ENCODE data around the gene CACNG4. TPM values are rescaled to one million over a fixed set of nuclear protein-coding genes. Genes with fewer than 3 reads are reported as not detected.

The CACNG4 gene
- total RNA-seq, 1 experiment from 2014 or later, result 6.3 TPM

GRCh38 chr17:66975188-66975587 is 10.7 kb downstream of the CACNG4 start:
- Mint-ChIP-seq H3K36me3 (ENCODE audit: insufficient read depth in 1 of 3, low read depth in 3 of 3) (no peaks in the 10 kb centered on the region), H3K9me3 (no peaks in the 10 kb centered on the region), H3K27me3 (ENCODE audit: low read depth) (peaks cover 9% of the 10 kb centered on the region), H3K4me1 (peaks cover 16 to 27% of the 10 kb centered on the region in 2 experiments), H3K27ac (no peak overlapping the region), H3K4me3 (no peak overlapping the region; a peak in 1 of 5 replicates)
- H3K27ac ChIP-seq (ENCODE audit: insufficient read length, low read depth, low read length), result no peak overlapping the region
- H2BK20ac ChIP-seq (ENCODE audit: low read depth, low read length, poor library complexity, severe bottlenecking), result no peak overlapping the region
- H2BK15ac ChIP-seq (ENCODE audit: low read depth, low read length), result no peak overlapping the region
- no peak overlapping the region for H3K9ac ChIP-seq (ENCODE audit: extremely low read depth, insufficient read length, low read length)
- no CpG with 5 or more reads among the region's 3 CpGs for WGBS (ENCODE audit: extremely low coverage, insufficient read length, low lambda C conversion rate)
- no peaks in the 10 kb centered on the region for H3K79me1 ChIP-seq (ENCODE audit: insufficient read depth, low read depth, low read length, poor library complexity, severe bottlenecking)
- H3K79me2 ChIP-seq (ENCODE audit: insufficient read depth, low read length), result no peaks in the 10 kb centered on the region
- no peaks in the 10 kb centered on the region for H3K4me1 ChIP-seq (ENCODE audit: insufficient read depth, low read length)
- H2AK5ac ChIP-seq (ENCODE audit: insufficient read length, low read length), result no peak overlapping the region
- no peak overlapping the region for H3K14ac ChIP-seq (ENCODE audit: insufficient read depth, low read length)
- no peak for DNase-seq
- no peak overlapping the region for H2BK5ac ChIP-seq (ENCODE audit: insufficient read length, low read length)
- H3K4me2 ChIP-seq (ENCODE audit: insufficient read depth, insufficient read length, low read length), result no peak overlapping the region
- no peak overlapping the region for H3T11ph ChIP-seq (ENCODE audit: low read length)
- H2BK12ac ChIP-seq (ENCODE audit: insufficient read length, low read depth, low read length), result no peak overlapping the region
- no peaks in the 10 kb centered on the region for H3K27me3 ChIP-seq (ENCODE audit: insufficient read depth, low read length)
- no peak overlapping the region for H4K8ac ChIP-seq (replicated peaks; ENCODE audit: insufficient read length, low read depth, low read length)
- no peaks in the 10 kb centered on the region for H3K9me3 ChIP-seq (ENCODE audit: control insufficient read depth, low read depth, low read length)
- no peak overlapping the region for H4K91ac ChIP-seq (ENCODE audit: insufficient read length, low read depth, low read length)
- H3K23me2 ChIP-seq (ENCODE audit: insufficient read length, low read depth, low read length, poor library complexity, severe bottlenecking), result no peaks in the 10 kb centered on the region
- no peak overlapping the region for H3K23ac ChIP-seq (ENCODE audit: insufficient read length, low read depth, low read length)
- H4K5ac ChIP-seq (ENCODE audit: insufficient read length, low read depth, low read length), result no peak overlapping the region
- no peak overlapping the region for H2AFZ ChIP-seq (ENCODE audit: low read length)
- H3K56ac ChIP-seq (ENCODE audit: insufficient read length, low read depth, low read length), result no peak overlapping the region
- no peak for TF ChIP-seq CTCF (conservative IDR thresholded peaks at IDR 0.05)
- H3K18ac ChIP-seq (ENCODE audit: insufficient read length, low read depth, low read length), result no peak overlapping the region
- no peak overlapping the region for H3K4ac ChIP-seq (ENCODE audit: low read depth, low read length)
- no peak overlapping the region for H2BK120ac ChIP-seq (ENCODE audit: low read depth, low read length, poor library complexity, severe bottlenecking)
- no peaks in the 10 kb centered on the region for H4K20me1 ChIP-seq (ENCODE audit: control insufficient read depth, insufficient read depth, insufficient read length)

Measured in H9 (cell line).